OCI-LY1 (cell line): ENCODE results near the gene CABS1.

Source experiments
- CTCF ChIP-seq: fragments of 200-600 bp; sonication (generic), shearing (Covaris generic); IDR thresholded peaks from 2 replicates; pipeline ENCODE4 v1.5.1; 2017; ENCODE audit warnings: mild to moderate bottlenecking, antibody characterized with exemption, low read length, moderate library complexity, mixed read lengths
- EZH2 ChIP-seq: fragments of 200-600 bp; sonication (generic), shearing (Covaris generic); IDR thresholded peaks from 2 replicates; pipeline ENCODE4 v1.8.0; 2017; ENCODE audit warnings: borderline replicate concordance, mixed run types, mild to moderate bottlenecking, antibody characterized with exemption, low read length, moderate library complexity, mixed read lengths

GRCh38 chr4:70371987-70372386 is 37.2 kb downstream of the CABS1 start:
- no peak for TF ChIP-seq CTCF
- no peak for TF ChIP-seq EZH2
